BLaER1 (cell line): ENCODE results near the gene NUP210.

Experiments used
- H3K27ac ChIP-seq: shearing (Covaris generic); formaldehyde crosslinking; 2 replicates; pipeline ENCODE4 v1.8.1; 2022
- H3K27me3 ChIP-seq: shearing (Covaris generic); formaldehyde crosslinking; 2 replicates; pipeline ENCODE4 v1.8.1; 2022
- H3K36me3 ChIP-seq: shearing (Covaris generic); formaldehyde crosslinking; 2 replicates; pipeline ENCODE4 v1.8.1; 2022
- H3K4me1 ChIP-seq: shearing (Covaris generic); formaldehyde crosslinking; 2 replicates; pipeline ENCODE4 v1.8.1; 2022
- H3K4me2 ChIP-seq: shearing (Covaris generic); formaldehyde crosslinking; 2 replicates; pipeline ENCODE4 v1.8.1; 2022
- H3K4me3 ChIP-seq: shearing (Covaris generic); formaldehyde crosslinking; 2 replicates; pipeline ENCODE4 v1.8.1; 2022
- H3K9ac ChIP-seq: shearing (Covaris generic); formaldehyde crosslinking; 2 replicates; pipeline ENCODE4 v1.8.1; 2022
- H3K9me3 ChIP-seq: shearing (Covaris generic); formaldehyde crosslinking; 2 replicates; pipeline ENCODE4 v1.8.1; 2022
- H4K20me1 ChIP-seq: shearing (Covaris generic); formaldehyde crosslinking; 2 replicates; pipeline ENCODE4 v1.8.1; 2022
- Cebpa-rat ChIP-seq: shearing (Covaris generic); IDR thresholded peaks from 2 replicates; pipeline ENCODE4 v1.8.1; 2022

The NUP210 gene

DNA sequence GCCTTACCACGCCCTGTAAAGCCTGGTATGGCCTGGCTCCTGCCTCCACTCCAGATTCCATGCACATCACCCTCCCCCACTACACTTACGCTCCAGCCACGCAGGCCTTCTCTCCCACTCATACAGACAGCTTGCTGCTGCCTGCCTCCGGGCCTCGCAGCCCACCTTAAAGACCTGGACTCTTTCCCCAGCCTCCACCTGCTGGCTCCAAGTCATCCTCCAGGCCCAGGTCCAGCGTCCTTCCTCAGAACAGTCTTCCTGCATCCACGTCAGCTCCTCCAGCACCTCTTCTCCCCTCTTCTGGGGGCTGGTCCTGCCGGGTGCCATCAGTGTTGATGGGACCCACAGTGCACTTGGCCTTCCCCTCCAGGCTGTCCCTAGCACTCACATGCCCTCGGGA lies 75.5 kb downstream of the NUP210 start:
- no peak for TF ChIP-seq Cebpa-rat
- Histone ChIP-seq H3K4me1 (peaks cover 100% of the 10 kb centered on the region), H3K36me3 (peaks cover 55% of the 10 kb centered on the region), H3K27ac (no peak overlapping the region), H4K20me1 (peaks cover 87% of the 10 kb centered on the region), H3K27me3 (no peaks in the 10 kb centered on the region), H3K4me3 (no peak overlapping the region), H3K4me2 (peak overlapping the region; percentile 91), H3K9me3 (peaks cover 7% of the 10 kb centered on the region), H3K9ac (no peak overlapping the region)

DNA sequence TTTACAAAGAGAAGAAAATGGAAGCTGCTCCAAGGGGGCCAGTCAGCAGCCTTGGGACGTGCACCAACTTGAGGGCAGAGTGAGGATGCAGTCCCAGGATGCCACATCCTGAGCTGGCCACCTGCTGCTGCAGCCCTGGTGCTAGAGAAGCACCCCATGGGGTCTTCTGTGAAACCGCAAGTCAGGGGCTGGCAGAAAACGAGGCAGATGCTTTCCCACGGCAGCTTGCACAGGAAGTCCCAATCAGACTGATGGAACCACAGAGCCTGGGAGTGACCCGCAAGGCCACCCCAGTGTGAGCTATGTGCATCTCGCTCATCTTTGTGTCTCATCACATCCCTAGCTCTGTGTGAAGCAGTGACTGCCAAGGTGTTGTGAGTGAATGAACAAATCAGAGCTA lies 76.5 kb downstream of the NUP210 start:
- Histone ChIP-seq H3K9ac (no peak overlapping the region), H3K36me3 (peaks cover 55% of the 10 kb centered on the region), H3K4me3 (0 out of 2 replicates have a peak overlapping the region, but pooled peaks have one; percentile 15), H3K4me1 (peaks cover 100% of the 10 kb centered on the region), H3K4me2 (peak overlapping the region; percentile 91), H4K20me1 (peaks cover 87% of the 10 kb centered on the region), H3K9me3 (peaks cover 7% of the 10 kb centered on the region), H3K27me3 (no peaks in the 10 kb centered on the region), H3K27ac (peak overlapping the region; percentile 59)
- no peak for TF ChIP-seq Cebpa-rat

DNA sequence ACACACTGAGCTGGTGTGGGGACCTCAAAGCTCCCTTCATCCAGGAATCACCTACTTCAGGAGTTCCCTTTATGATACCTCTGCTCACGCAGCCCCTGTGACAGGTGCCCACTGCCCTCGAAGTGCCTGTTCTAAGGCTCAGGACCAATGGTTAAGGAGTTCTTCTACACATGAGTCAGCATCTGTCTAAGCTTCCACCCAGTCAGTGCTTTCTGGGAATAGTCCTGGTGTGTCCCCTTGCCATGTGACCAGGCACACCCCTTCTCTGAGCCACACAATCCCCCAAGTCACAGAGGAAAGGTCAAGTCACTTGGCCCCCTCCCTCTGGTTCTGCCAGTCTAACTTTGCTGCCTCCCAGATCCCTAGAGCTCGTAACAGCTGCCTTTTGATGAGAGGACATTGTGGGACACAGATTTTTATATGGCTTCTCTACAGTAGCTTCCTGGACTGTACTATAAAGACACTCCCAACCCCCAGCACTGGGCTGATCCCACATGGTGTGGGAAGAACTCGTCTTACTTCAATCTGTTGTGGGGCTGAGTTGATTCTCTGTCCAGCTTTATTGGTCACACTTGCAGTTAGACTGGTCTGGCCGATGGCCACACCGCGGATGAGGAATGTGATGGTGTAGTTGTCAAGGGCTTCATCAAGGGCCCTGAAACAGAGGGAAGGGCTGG lies 78.8 kb downstream of the NUP210 start:
- Histone ChIP-seq H3K9me3 (peaks cover 7% of the 10 kb centered on the region), H3K9ac (no peak overlapping the region), H3K4me2 (peak overlapping the region; percentile 91), H3K27ac (peak overlapping the region; percentile 60), H3K4me1 (peaks cover 100% of the 10 kb centered on the region), H3K4me3 (no peak overlapping the region), H3K27me3 (no peaks in the 10 kb centered on the region), H3K36me3 (peaks cover 77% of the 10 kb centered on the region), H4K20me1 (peaks cover 77% of the 10 kb centered on the region)
- TF ChIP-seq Cebpa-rat, result no peak

DNA sequence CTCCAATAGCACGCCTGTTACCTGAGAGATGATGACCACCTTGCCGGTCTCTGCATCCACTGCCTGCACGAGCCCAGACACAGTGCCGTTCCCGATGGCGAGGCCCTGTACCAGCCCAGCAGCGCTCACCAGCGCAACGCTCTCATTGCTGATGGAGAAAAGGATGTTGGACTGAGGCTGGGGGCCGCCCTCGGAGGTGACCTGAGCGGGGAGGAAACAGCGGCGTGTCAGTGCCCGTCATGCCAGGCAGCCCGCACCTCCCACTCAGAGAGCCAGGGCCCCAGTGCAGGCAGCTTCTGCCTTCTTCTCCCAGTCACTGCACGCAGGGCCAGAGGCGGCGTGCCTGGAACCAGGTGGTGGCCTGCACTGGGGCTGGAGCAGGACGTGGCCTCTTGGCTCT lies 80.3 kb downstream of the NUP210 start:
- peaks cover 100% of the 10 kb centered on the region for H3K4me1 ChIP-seq
- H3K27ac ChIP-seq, result peak overlapping the region; percentile 60
- TF ChIP-seq Cebpa-rat, result no peak
- 0 out of 2 replicates have a peak overlapping the region, but pooled peaks have one; percentile 35 for H3K9ac ChIP-seq
- H3K4me2 ChIP-seq, result peak overlapping the region; percentile 91
- H3K9me3 ChIP-seq, result peaks cover 7% of the 10 kb centered on the region
- H3K27me3 ChIP-seq, result no peaks in the 10 kb centered on the region
- peaks cover 80% of the 10 kb centered on the region for H3K36me3 ChIP-seq
- peaks cover 69% of the 10 kb centered on the region for H4K20me1 ChIP-seq
- no peak overlapping the region for H3K4me3 ChIP-seq

DNA sequence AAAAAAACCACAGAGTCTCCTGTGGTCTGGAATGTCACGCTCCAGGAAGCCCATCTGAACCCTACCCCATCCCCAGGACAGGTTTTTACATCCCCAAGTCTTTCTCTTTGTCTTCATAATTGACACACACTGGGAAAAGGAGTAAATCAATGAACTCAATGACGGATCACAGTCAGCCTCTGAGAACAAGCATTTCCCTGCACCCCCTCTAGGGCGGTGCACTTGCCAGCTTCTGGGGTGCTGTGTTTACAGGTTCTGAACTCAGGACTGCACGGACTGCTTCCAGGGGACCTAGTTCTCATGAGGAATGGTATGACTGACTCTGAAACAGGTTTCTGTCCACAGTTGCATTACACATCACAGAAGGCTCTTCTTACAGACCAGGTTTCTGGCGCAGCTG lies 81.1 kb downstream of the NUP210 start:
- Histone ChIP-seq H3K4me1 (peaks cover 100% of the 10 kb centered on the region), H3K27me3 (no peaks in the 10 kb centered on the region)

DNA sequence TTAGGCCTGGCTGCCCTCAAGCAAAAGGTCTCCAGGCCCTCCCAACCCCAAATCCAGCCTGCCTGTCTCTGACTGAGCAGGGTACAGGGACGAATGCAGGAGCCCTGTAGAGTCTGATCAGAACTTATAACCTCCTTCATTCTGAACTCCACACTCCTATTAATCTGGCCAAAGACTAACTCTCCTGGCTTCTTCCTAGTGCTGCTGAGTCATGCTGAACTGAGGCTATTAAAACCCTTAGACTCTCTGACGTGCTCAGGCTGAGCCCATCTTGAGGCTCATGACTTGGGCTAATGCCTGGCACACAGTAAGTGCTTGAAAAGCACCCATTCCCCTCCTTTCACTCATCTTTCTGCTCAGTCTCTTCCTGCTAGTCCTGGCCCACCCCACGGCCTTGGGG lies 81.9 kb downstream of the NUP210 start:
- peaks cover 53% of the 10 kb centered on the region for H4K20me1 ChIP-seq
- no peak overlapping the region for H3K9ac ChIP-seq
- peak overlapping the region; percentile 52 for H3K27ac ChIP-seq
- peak overlapping the region; percentile 91 for H3K4me2 ChIP-seq
- peaks cover 94% of the 10 kb centered on the region for H3K36me3 ChIP-seq
- no peaks in the 10 kb centered on the region for H3K27me3 ChIP-seq
- peaks cover 7% of the 10 kb centered on the region for H3K9me3 ChIP-seq
- peaks cover 100% of the 10 kb centered on the region for H3K4me1 ChIP-seq
- H3K4me3 ChIP-seq, result no peak overlapping the region
- TF ChIP-seq Cebpa-rat, result no peak

More for the DNA sequence above, 81.1 kb downstream of the NUP210 start:
- H3K4me2 ChIP-seq, result peak overlapping the region; percentile 91
- H3K27ac ChIP-seq, result peak overlapping the region; percentile 60; the same call in 1 of the 2 replicates
- H3K9me3 ChIP-seq, result peaks cover 7% of the 10 kb centered on the region
- H3K36me3 ChIP-seq, result peaks cover 86% of the 10 kb centered on the region
- no peak for TF ChIP-seq Cebpa-rat
- H3K4me3 ChIP-seq, result no peak overlapping the region
- peaks cover 61% of the 10 kb centered on the region for H4K20me1 ChIP-seq
- peak overlapping the region; percentile 35; the same call in 1 of the 2 replicates for H3K9ac ChIP-seq

DNA sequence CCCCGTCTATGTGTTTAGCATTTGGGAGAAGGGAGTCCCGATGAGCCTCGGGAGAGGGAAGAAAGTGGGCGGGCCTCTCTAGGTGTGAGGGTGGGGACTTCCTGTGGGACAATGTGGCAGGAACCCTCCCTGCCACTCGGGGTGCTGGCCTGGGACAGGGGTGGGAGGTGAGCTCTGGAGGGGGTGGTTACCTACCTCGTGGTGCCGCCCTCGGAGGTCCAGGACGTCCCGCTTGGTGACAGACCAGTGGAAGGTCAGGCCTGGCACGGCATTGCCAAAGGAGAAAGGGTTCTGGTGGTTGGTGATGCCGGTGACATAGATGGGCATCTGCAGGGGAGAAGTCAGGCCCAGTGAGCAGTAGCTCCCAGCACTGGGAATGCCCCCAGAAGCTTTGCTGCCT lies 83.5 kb downstream of the NUP210 start:
- peaks cover 89% of the 10 kb centered on the region for H3K36me3 ChIP-seq
- H4K20me1 ChIP-seq, result peaks cover 53% of the 10 kb centered on the region
- no peaks in the 10 kb centered on the region for H3K9me3 ChIP-seq
- H3K4me2 ChIP-seq, result no peak overlapping the region
- H3K27me3 ChIP-seq, result no peaks in the 10 kb centered on the region
- H3K4me1 ChIP-seq, result peaks cover 100% of the 10 kb centered on the region
- TF ChIP-seq Cebpa-rat, result no peak
- H3K9ac ChIP-seq, result no peak overlapping the region
- no peak overlapping the region for H3K4me3 ChIP-seq
- H3K27ac ChIP-seq, result peak overlapping the region; percentile 54; the same call in 1 of the 2 replicates

DNA sequence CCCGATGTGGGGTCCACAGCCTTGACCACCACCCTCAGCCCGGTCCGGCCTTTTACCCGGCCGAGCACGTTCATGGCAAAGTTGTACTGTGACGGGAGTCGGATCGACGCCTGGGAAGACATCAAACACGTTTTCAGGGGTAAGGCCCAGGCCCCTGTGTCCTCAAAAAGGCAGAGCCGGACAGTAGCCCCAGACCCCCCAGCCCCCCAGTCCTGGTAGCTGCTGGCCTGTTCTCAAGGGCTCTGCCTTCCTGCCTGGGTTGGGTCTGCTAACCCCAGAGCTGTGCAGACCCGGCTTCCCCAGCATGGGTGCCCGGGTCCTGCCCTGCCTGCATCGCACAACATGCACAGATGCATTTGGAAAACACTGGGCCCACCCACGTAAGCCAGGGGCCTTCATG lies 84.6 kb downstream of the NUP210 start:
- Histone ChIP-seq H3K36me3 (peaks cover 89% of the 10 kb centered on the region), H3K9me3 (no peaks in the 10 kb centered on the region), H3K4me2 (peak overlapping the region; percentile 78), H3K4me1 (peaks cover 100% of the 10 kb centered on the region), H3K27ac (peak overlapping the region; percentile 54), H3K4me3 (no peak overlapping the region), H3K9ac (no peak overlapping the region), H4K20me1 (peaks cover 49% of the 10 kb centered on the region), H3K27me3 (no peaks in the 10 kb centered on the region)
- no peak for TF ChIP-seq Cebpa-rat

DNA sequence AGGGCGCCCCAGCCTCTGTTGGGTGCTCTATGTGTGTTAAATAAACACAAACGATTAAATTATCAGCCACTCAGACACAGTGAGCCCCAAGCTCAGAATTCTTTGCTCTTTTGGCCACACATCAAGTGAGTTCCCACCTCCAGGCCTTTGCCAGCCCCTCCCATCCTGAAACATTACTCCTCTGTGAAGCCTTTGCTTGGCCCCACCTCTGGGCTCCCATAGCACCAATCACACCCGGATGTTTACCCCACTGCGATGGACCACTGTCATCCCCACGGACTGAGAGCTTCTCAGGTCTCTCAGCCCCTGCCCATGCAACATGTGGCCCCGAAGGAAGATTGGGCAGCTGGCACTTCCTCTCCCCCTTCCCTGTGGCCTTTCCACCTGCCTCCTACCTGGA lies 85.1 kb downstream of the NUP210 start:
- peaks cover 44% of the 10 kb centered on the region for H4K20me1 ChIP-seq
- 0 out of 2 replicates have a peak overlapping the region, but pooled peaks have one; percentile 49 for H3K9ac ChIP-seq
- H3K27me3 ChIP-seq, result no peaks in the 10 kb centered on the region
- H3K9me3 ChIP-seq, result no peaks in the 10 kb centered on the region
- H3K4me3 ChIP-seq, result no peak overlapping the region
- peak overlapping the region; percentile 54; the same call in 1 of the 2 replicates for H3K27ac ChIP-seq
- peaks cover 100% of the 10 kb centered on the region for H3K4me1 ChIP-seq
- H3K4me2 ChIP-seq, result peak overlapping the region; percentile 78
- TF ChIP-seq Cebpa-rat, result no peak
- H3K36me3 ChIP-seq, result peaks cover 89% of the 10 kb centered on the region

DNA sequence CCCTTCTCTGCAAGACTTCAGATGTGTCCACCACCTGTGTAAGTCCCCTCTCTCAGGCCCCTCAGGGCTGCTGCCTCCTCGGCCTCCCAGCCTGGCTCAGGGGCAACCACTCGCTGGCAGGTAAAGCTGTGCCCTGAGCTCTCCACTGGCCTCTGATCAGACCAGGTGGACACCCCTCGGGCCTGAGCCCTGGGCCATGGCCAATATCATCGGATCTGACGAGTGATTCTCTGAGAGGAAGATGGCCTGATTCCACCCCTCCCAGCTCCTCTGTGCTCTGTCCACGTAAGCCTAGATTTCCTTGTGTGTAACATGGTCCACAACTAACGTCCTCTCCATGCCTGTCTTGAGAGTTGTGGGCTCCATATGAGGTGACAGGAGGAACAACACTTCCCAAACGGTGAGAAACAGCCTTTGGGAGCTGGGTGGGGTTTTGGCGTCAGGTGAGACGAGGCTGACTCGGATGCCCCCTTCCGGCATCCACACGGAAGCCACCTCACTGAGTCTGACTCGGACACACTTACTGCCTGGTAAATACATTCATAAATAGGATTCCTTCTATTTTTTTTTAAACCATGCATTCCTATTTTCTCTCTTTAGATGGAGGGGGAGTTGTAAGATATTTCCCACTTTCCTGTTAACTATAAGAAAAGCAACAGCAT lies 86.8 kb downstream of the NUP210 start:
- peaks cover 93% of the 10 kb centered on the region for H3K36me3 ChIP-seq
- H3K9ac ChIP-seq, result peak overlapping the region; percentile 63
- peak overlapping the region; percentile 78 for H3K4me2 ChIP-seq
- H3K4me3 ChIP-seq, result no peak overlapping the region
- H4K20me1 ChIP-seq, result peaks cover 28% of the 10 kb centered on the region
- H3K9me3 ChIP-seq, result no peaks in the 10 kb centered on the region
- peak overlapping the region; percentile 81 for H3K27ac ChIP-seq
- H3K4me1 ChIP-seq, result peaks cover 100% of the 10 kb centered on the region
- no peaks in the 10 kb centered on the region for H3K27me3 ChIP-seq
- TF ChIP-seq Cebpa-rat, result no peak
